ENCODE results near the gene LRRC75B.

- TF ChIP-seq POLR2A (IDR thresholded peaks at IDR 0.05; ENCODE audit: low read depth, low read length): no peak
- TF ChIP-seq POLR2AphosphoS5 (IDR thresholded peaks at IDR 0.05; ENCODE audit: low read depth, low read length): no peak
- TF ChIP-seq POU2F2 (IDR thresholded peaks at IDR 0.05; ENCODE audit: low read depth, low read length): no peak
- TF ChIP-seq TAF1 (IDR thresholded peaks at IDR 0.05; ENCODE audit: low read depth, low read length): no peak
- no peak for TF ChIP-seq PAX5 (IDR thresholded peaks at IDR 0.05; ENCODE audit: insufficient read depth, low read length, severe bottlenecking)
Measured at GRCh38 chr22:24580276-24580675, 12.6 kb downstream of the LRRC75B start.

Data from GM12891 (cell line).